Kidney (tissue), 14 donors: ENCODE results near the gene GABRB2. TPM values are rescaled to one million over a fixed set of nuclear protein-coding genes. Genes with fewer than 3 reads are reported as not detected.

ENCODE experiments used
- DNase-seq, 5 donors: peaks; one replicate each; pipeline ENCODE4 v3.0.0-alpha.2; 2013 to 2020
- FAIRE-seq: peaks from 2 replicates; lab custom pipeline; 2012; peaks lifted over from hg19 to GRCh38; lab: Jason Lieb, UNC
- H3K27ac ChIP-seq, 2 donors: one replicate each; pipeline ENCODE4 v1.7.0; 2013; ENCODE audit warnings: low read depth in 2 of 2, low read length in 2 of 2, inconsistent platforms in 1 of 2
- H3K27me3 ChIP-seq: one replicate; pipeline ENCODE4 v1.7.1; 2013; ENCODE audit warnings: low read length, inconsistent platforms; ENCODE audit not compliant: control insufficient read depth, insufficient read depth
- H3K36me3 ChIP-seq, 3 donors: one replicate each; pipeline versions ENCODE4 v1.7.0 to v1.7.1; 2013; ENCODE audit warnings: low read length in 3 of 3, control low read depth in 1 of 3, inconsistent platforms in 1 of 3; ENCODE audit not compliant: insufficient read depth in 3 of 3, control insufficient read depth in 2 of 3
- H3K4me1 ChIP-seq, 3 donors: one replicate each; pipeline versions ENCODE4 v1.7.0 to v1.7.1; 2013; ENCODE audit warnings: low read length in 3 of 3, inconsistent platforms in 1 of 3, low read depth in 1 of 3; ENCODE audit not compliant: control insufficient read depth in 2 of 3, insufficient read depth in 2 of 3
- H3K4me3 ChIP-seq, 3 donors: one replicate each; pipeline versions ENCODE4 v1.7.0 to v1.8.1; 2013; ENCODE audit warnings: low read length in 3 of 3, control low read depth in 1 of 3, inconsistent platforms in 1 of 3
- H3K9ac ChIP-seq, 3 donors: one replicate each; pipeline versions ENCODE4 v1.7.0 to v1.7.1; 2013; ENCODE audit warnings: low read length in 3 of 3, control low read depth in 1 of 3, inconsistent platforms in 1 of 3
- H3K9me3 ChIP-seq, 3 donors: one replicate each; pipeline versions ENCODE4 v1.7.0 to v1.7.1; 2013; ENCODE audit warnings: low read length in 3 of 3, control low read depth in 1 of 3, inconsistent platforms in 1 of 3; ENCODE audit not compliant: control insufficient read depth in 2 of 3, insufficient read depth in 1 of 3
- intact Hi-C: fragments of 100-400 bp; cut with DNase I; formaldehyde crosslinking; loops from one replicate; pipeline ENCODE4 v1.11.1; 2022
- polyA plus RNA-seq: library from polyadenylated mRNA; stranded (reverse); fragments of 350-450 nt; fragmentation: Illumina TruSeq; extraction: RNeasy Lipid Tissue Mini Kit (QIAGEN cat#74804); gene quantifications from one replicate; pipeline ENCODE4 v1.2.3, GENCODE V29; 2014; ENCODE audit warnings: low read depth, low replicate concordance; ENCODE audit not compliant: insufficient read depth
- total RNA-seq: library from RNA; stranded (reverse); fragmentation: NEBNext Ultra II Directional; extraction: Animal tissue kit (Norgen Biotek cat#: 25700); gene quantifications from one replicate; pipeline ENCODE4 v1.2.1, GENCODE V29; 2021
- TF ChIP-seq, protein P1 (sequence below): IDR thresholded peaks from 3 replicates; pipeline ENCODE4 v1.5.1; 2012; ENCODE audit warnings: mild to moderate bottlenecking, moderate library complexity, borderline replicate concordance; ENCODE audit not compliant: insufficient read depth; ENCODE audit errors: extremely low read depth
- donor health status: control.
- donor health status: control.
- donor health status: control.
- donor health status: control.
- donor health status: control.
- donor health status: DM: yes; HTN: yes; CAD: no.
- donor health status: Normal renal cell carcinoma (clear cell type).

GABRB2 gene
- total and polyA plus RNA-seq, 2 donors from 2014 or later, result 0.90 to 4.4 TPM

DNA sequence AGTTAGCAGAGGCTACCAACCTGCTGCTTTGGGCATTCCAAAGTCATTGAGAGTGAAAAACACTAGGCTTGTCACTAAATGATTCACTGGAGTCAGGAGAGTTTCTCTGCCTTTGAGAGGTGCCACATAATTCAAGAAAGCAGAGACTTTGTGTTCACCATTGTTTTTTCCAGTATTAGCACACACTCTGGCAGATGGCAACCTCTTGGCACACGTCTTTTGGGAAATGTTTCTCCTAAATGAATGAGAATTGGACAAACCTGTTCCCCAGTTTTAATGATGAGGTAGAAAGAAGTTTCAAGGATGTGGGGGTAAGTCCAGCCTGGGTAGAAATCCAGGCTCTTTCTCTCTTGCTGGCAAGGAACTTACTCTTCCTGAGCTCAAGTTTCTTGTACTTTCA, 259.1 kb downstream of the GABRB2 start:
- no peak overlapping the region for H3K4me3 ChIP-seq
- H3K27me3 ChIP-seq, result no peaks in the 10 kb centered on the region
- H3K27ac ChIP-seq, result no peak overlapping the region
- no peaks in the 10 kb centered on the region for H3K36me3 ChIP-seq
- DNase-seq, result no peak
- H3K9me3 ChIP-seq, result no peaks in the 10 kb centered on the region
- TF ChIP-seq, protein P1, sequence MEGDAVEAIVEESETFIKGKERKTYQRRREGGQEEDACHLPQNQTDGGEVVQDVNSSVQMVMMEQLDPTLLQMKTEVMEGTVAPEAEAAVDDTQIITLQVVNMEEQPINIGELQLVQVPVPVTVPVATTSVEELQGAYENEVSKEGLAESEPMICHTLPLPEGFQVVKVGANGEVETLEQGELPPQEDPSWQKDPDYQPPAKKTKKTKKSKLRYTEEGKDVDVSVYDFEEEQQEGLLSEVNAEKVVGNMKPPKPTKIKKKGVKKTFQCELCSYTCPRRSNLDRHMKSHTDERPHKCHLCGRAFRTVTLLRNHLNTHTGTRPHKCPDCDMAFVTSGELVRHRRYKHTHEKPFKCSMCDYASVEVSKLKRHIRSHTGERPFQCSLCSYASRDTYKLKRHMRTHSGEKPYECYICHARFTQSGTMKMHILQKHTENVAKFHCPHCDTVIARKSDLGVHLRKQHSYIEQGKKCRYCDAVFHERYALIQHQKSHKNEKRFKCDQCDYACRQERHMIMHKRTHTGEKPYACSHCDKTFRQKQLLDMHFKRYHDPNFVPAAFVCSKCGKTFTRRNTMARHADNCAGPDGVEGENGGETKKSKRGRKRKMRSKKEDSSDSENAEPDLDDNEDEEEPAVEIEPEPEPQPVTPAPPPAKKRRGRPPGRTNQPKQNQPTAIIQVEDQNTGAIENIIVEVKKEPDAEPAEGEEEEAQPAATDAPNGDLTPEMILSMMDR, result no peak
- intact Hi-C loops, result no loop called here
- H3K4me1 ChIP-seq, result no peaks in the 10 kb centered on the region
- no peak for FAIRE-seq
- no peak overlapping the region for H3K9ac ChIP-seq

DNA sequence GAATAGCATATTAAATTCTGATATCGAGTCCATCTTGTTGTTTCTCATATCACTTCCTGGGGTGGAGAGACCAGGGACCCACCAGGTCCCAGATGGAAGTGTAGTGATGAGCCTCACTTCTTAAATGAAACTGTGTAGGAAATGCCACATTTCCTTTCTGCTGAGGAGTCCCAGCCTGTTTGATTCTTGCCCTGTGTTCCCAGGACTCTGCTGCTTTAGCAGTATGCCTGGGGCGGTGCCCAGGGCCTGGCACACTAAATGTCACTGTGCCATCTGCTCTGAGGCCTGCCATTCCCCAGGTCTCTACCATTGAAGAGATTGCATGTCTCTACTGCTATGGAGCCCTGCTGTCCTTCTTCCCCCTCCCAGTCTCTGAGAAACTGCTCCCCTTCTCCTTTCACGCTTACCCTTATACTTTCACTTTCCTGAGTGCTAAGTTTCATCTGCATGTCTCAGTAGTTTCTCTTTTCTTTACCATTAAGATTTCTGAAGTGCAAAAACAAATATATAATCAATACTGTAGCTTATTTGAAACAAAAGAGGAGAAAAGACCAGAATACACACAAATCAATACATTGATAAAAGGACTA, 260.4 kb downstream of the GABRB2 start:
- H3K36me3 ChIP-seq, result no peaks in the 10 kb centered on the region
- H3K27me3 ChIP-seq, result no peaks in the 10 kb centered on the region
- intact Hi-C loops, result no loop called here
- H3K9ac ChIP-seq, result no peak overlapping the region
- DNase-seq (no peak), FAIRE-seq (no peak)
- H3K27ac ChIP-seq, result no peak overlapping the region
- no peak overlapping the region for H3K4me3 ChIP-seq
- H3K9me3 ChIP-seq, result no peaks in the 10 kb centered on the region
- H3K4me1 ChIP-seq, result no peaks in the 10 kb centered on the region
- TF ChIP-seq, protein P1, result no peak

DNA sequence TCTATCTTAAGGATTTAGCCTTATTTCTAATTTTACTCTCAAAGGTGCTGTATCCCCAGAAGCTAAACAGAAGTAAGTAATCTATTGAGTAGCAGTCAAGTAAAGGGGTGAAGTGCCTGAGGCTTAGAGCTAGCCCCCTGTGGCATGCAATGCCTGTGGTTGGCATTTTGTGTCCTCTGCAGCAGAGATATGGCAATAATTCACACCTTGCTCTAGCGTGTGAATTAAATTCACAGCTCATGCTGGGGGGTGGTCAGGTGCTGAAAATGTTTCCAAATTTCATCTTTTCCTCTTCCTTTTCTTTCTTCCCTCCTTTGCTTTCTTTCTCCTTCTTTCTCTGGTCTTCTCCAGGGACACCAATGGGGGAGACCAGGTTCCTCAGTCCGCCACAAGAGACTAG, 262.1 kb downstream of the GABRB2 start:
- no peak overlapping the region for H3K27ac ChIP-seq
- H3K4me3 ChIP-seq, result no peak overlapping the region
- H3K4me1 ChIP-seq, result no peaks in the 10 kb centered on the region
- H3K27me3 ChIP-seq, result no peaks in the 10 kb centered on the region
- TF ChIP-seq, protein P1, result no peak
- no peaks in the 10 kb centered on the region for H3K36me3 ChIP-seq
- H3K9me3 ChIP-seq, result no peaks in the 10 kb centered on the region
- no peak for DNase-seq
- no peak overlapping the region for H3K9ac ChIP-seq
- intact Hi-C loops, result no loop called here
- FAIRE-seq, result no peak

DNA sequence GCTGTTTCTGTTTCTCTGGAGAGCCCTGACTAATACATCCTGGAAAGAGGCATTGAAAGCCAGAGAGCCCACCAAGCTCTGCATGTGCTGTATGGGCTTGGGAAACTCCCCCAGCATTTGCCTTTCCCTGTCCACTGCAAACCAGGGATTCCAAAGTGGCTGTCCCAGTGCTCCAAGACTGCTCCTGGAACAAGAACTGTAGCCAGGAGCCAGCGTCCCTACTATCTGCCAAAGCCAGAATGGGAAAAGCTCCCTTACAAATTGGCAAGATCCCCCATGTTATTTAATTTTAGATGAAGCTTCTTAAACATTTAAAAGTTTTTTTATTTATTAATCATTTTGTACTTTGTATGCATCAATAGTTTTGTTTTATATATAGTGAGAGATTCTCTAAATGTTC, 263.2 kb downstream of the GABRB2 start:
- H3K9ac ChIP-seq, result no peak overlapping the region
- no peak overlapping the region for H3K27ac ChIP-seq
- TF ChIP-seq, protein P1, result no peak

More for the DNA sequence above, 263.2 kb downstream of the GABRB2 start:
- H3K36me3 ChIP-seq, result no peaks in the 10 kb centered on the region
- FAIRE-seq (no peak), DNase-seq (no peak)
- intact Hi-C loops, result no loop called here
- H3K9me3 ChIP-seq, result no peaks in the 10 kb centered on the region
- no peak overlapping the region for H3K4me3 ChIP-seq
- no peaks in the 10 kb centered on the region for H3K27me3 ChIP-seq
- H3K4me1 ChIP-seq, result no peaks in the 10 kb centered on the region
